ENCODE data around the gene SLC6A11. TPM values are rescaled to one million over a fixed set of nuclear protein-coding genes. Genes with fewer than 3 reads are reported as not detected.
A peak's percentile ranks its signal among the peaks of the same experiment; 100 is the strongest.

SLC6A11 gene
- total RNA-seq, 8 experiments from 2014 or later, result 0.20 to 22.9 (median 0.71) TPM; not detected in 1

- Histone ChIP-seq H3K4me1 (replicated peaks in 1 of 2) (no peaks in the 10 kb centered on the region), H3K27ac (no peak overlapping the region), H3K4me3 (no peak overlapping the region)
- WGBS, 10 experiments, result 0 to 71% (median 28%) methylated on average over 1 to 3 of the region's 4 CpGs; no CpG with 5 or more reads in 2 of the 10 experiments
- no peak for ATAC-seq (replicated peaks in 6 of 8)
- in situ Hi-C loops (cut with MboI; ENCODE audit: low pct_unique_long_range_greater_than_20kb in 2 of 9, low sequenced_read_pairs in 9 of 9, unreplicated experiment in 9 of 9), result no loop called here
Observed at GRCh38 chr3:10806006-10806405, 10.0 kb upstream of the SLC6A11 start.

GRCh38 chr3:10808130-10808735 lies 7.8 kb upstream of the SLC6A11 start:
- in situ Hi-C loops (cut with MboI; ENCODE audit: low pct_unique_long_range_greater_than_20kb in 2 of 9, low sequenced_read_pairs in 9 of 9, unreplicated experiment in 9 of 9), result no loop called here
- no peak for ATAC-seq (replicated peaks in 6 of 8)
- no peaks in the 10 kb centered on the region for H3K4me1 ChIP-seq (replicated peaks in 1 of 2)
- H3K4me3 ChIP-seq, result no peak overlapping the region
- H3K27ac ChIP-seq, result no peak overlapping the region
- 0 to 86% (median 50%) methylated on average over 1 of the region's 1 CpG; no CpG with 5 or more reads in 4 of the 10 experiments for WGBS, 10 experiments

GRCh38 chr3:10808974-10809373 lies 7.1 kb upstream of the SLC6A11 start:
- Histone ChIP-seq H3K4me3 (no peak overlapping the region), H3K4me1 (replicated peaks in 1 of 2) (no peaks in the 10 kb centered on the region), H3K27ac (no peak overlapping the region)
- ATAC-seq (replicated peaks in 6 of 8), result no peak
- 0 to 100% (median 55%) methylated on average over 1 to 2 of the region's 2 CpGs; no CpG with 5 or more reads in 4 of the 10 experiments for WGBS, 10 experiments
- in situ Hi-C loops (cut with MboI; ENCODE audit: low pct_unique_long_range_greater_than_20kb in 2 of 9, low sequenced_read_pairs in 9 of 9, unreplicated experiment in 9 of 9), result no loop called here

GRCh38 chr3:10810376-10810775 lies 5.7 kb upstream of the SLC6A11 start:
- no peaks in the 10 kb centered on the region for H3K4me1 ChIP-seq (replicated peaks in 1 of 2)
- no peak for ATAC-seq (replicated peaks in 6 of 8)
- no peak overlapping the region for H3K4me3 ChIP-seq
- in situ Hi-C loops (cut with MboI; ENCODE audit: low pct_unique_long_range_greater_than_20kb in 2 of 9, low sequenced_read_pairs in 9 of 9, unreplicated experiment in 9 of 9), result no loop called here
- 12 to 67% (median 45%) methylated on average over 1 to 3 of the region's 3 CpGs; no CpG with 5 or more reads in 2 of the 10 experiments for WGBS, 10 experiments
- H3K27ac ChIP-seq, result no peak overlapping the region

- 0 to 56% (median 39%) methylated on average over 1 of the region's 1 CpG; no CpG with 5 or more reads in 4 of the 10 experiments for WGBS, 10 experiments
- in situ Hi-C loops (cut with MboI; ENCODE audit: low pct_unique_long_range_greater_than_20kb in 2 of 9, low sequenced_read_pairs in 9 of 9, unreplicated experiment in 9 of 9), result no loop called here
- no peak for ATAC-seq (replicated peaks in 6 of 8)
- Histone ChIP-seq H3K4me1 (replicated peaks in 1 of 2) (no peaks in the 10 kb centered on the region), H3K27ac (no peak overlapping the region), H3K4me3 (no peak overlapping the region)
Observed at GRCh38 chr3:10813425-10813824, 2.6 kb upstream of the SLC6A11 start.

GRCh38 chr3:10814623-10815022 lies 1.4 kb upstream of the SLC6A11 start:
- Histone ChIP-seq H3K4me1 (replicated peaks in 1 of 2) (no peaks in the 10 kb centered on the region), H3K27ac (no peak overlapping the region), H3K4me3 (no peak overlapping the region)
- 0 to 89% (median 74%) methylated on average over 1 to 6 of the region's 7 CpGs; no CpG with 5 or more reads in 5 of the 10 experiments for WGBS, 10 experiments
- in situ Hi-C loops (cut with MboI; ENCODE audit: low pct_unique_long_range_greater_than_20kb in 2 of 9, low sequenced_read_pairs in 9 of 9, unreplicated experiment in 9 of 9), result no loop called here
- ATAC-seq (replicated peaks in 6 of 8), result no peak

GRCh38 chr3:10815487-10815886 lies 541 bp upstream of the SLC6A11 start:
- Histone ChIP-seq H3K4me1 (replicated peaks in 1 of 2) (no peaks in the 10 kb centered on the region), H3K27ac (no peak overlapping the region), H3K4me3 (peak overlapping the region in 4 of 5 donors; percentile 29 to 47 (median 40))
- WGBS, 10 experiments, result 17 to 65% (median 60%) methylated on average over 1 to 2 of the region's 10 CpGs; no CpG with 5 or more reads in 7 of the 10 experiments
- in situ Hi-C loops (cut with MboI; ENCODE audit: low pct_unique_long_range_greater_than_20kb in 2 of 9, low sequenced_read_pairs in 9 of 9, unreplicated experiment in 9 of 9), result no loop called here
- ATAC-seq (replicated peaks in 6 of 8), result peak in 1 of 8 experiments; percentile 13

GRCh38 chr3:10816863-10817253 lies 830 bp downstream of the SLC6A11 start:
- WGBS, 10 experiments, result 28 to 87% (median 76%) methylated on average over 3 to 8 of the region's 10 CpGs; no CpG with 5 or more reads in 1 of the 10 experiments
- Histone ChIP-seq H3K27ac (no peak overlapping the region), H3K4me3 (peak overlapping the region in 3 of 5 donors; percentile 29 to 47 (median 41)), H3K4me1 (replicated peaks in 1 of 2) (no peaks in the 10 kb centered on the region)
- in situ Hi-C loops (cut with MboI; ENCODE audit: low pct_unique_long_range_greater_than_20kb in 2 of 9, low sequenced_read_pairs in 9 of 9, unreplicated experiment in 9 of 9), result no loop called here
- no peak for ATAC-seq (replicated peaks in 6 of 8)

- no peak overlapping the region for H3K4me3 ChIP-seq
- H3K27ac ChIP-seq, result no peak overlapping the region
- WGBS, 10 experiments, result 8 to 71% (median 59%) methylated on average over 1 to 6 of the region's 11 CpGs; no CpG with 5 or more reads in 3 of the 10 experiments
- in situ Hi-C loops (cut with MboI; ENCODE audit: low pct_unique_long_range_greater_than_20kb in 2 of 9, low sequenced_read_pairs in 9 of 9, unreplicated experiment in 9 of 9), result no loop called here
- H3K4me1 ChIP-seq (replicated peaks in 1 of 2), result no peaks in the 10 kb centered on the region
- ATAC-seq (replicated peaks in 6 of 8), result no peak
Observed at GRCh38 chr3:10817506-10817905, 1.5 kb downstream of the SLC6A11 start.

- 0 to 100% (median 62%) methylated on average over 1 to 3 of the region's 5 CpGs; no CpG with 5 or more reads in 6 of the 10 experiments for WGBS, 10 experiments
- H3K4me3 ChIP-seq, result no peak overlapping the region
- H3K4me1 ChIP-seq (replicated peaks in 1 of 2), result no peaks in the 10 kb centered on the region
- H3K27ac ChIP-seq, result no peak overlapping the region
- no peak for ATAC-seq (replicated peaks in 6 of 8)
- in situ Hi-C loops (cut with MboI; ENCODE audit: low pct_unique_long_range_greater_than_20kb in 2 of 9, low sequenced_read_pairs in 9 of 9, unreplicated experiment in 9 of 9), result no loop called here
Observed at GRCh38 chr3:10822055-10822454, 6.0 kb downstream of the SLC6A11 start.

- H3K4me3 ChIP-seq, result no peak overlapping the region
- in situ Hi-C loops (cut with MboI; ENCODE audit: low pct_unique_long_range_greater_than_20kb in 2 of 9, low sequenced_read_pairs in 9 of 9, unreplicated experiment in 9 of 9), result no loop called here
- no peak for ATAC-seq (replicated peaks in 6 of 8)
- H3K4me1 ChIP-seq (replicated peaks in 1 of 2), result no peaks in the 10 kb centered on the region
- WGBS, 10 experiments, result 0 to 100% (median 58%) methylated on average over 1 to 4 of the region's 5 CpGs; no CpG with 5 or more reads in 1 of the 10 experiments
- H3K27ac ChIP-seq, result no peak overlapping the region
Observed at GRCh38 chr3:10822708-10823515, 6.9 kb downstream of the SLC6A11 start.

GRCh38 chr3:10823516-10823818 lies 7.4 kb downstream of the SLC6A11 start:
- H3K4me3 ChIP-seq, result no peak overlapping the region
- 55 to 100% (median 88%) methylated on average over 2 of the region's 2 CpGs; no CpG with 5 or more reads in 7 of the 10 experiments for WGBS, 10 experiments

GRCh38 chr3:10824468-10824867 lies 8.4 kb downstream of the SLC6A11 start:
- H3K4me1 ChIP-seq (replicated peaks in 1 of 2), result no peaks in the 10 kb centered on the region
- ATAC-seq (replicated peaks in 6 of 8), result no peak
- WGBS, 10 experiments, result 44 to 100% (median 74%) methylated on average over 1 of the region's 1 CpG; no CpG with 5 or more reads in 4 of the 10 experiments
- H3K4me3 ChIP-seq, result no peak overlapping the region
- H3K27ac ChIP-seq, result no peak overlapping the region
- in situ Hi-C loops (cut with MboI; ENCODE audit: low pct_unique_long_range_greater_than_20kb in 2 of 9, low sequenced_read_pairs in 9 of 9, unreplicated experiment in 9 of 9), result no loop called here

More at GRCh38 chr3:10823516-10823818, 7.4 kb downstream of the SLC6A11 start:
- no peak for ATAC-seq (replicated peaks in 6 of 8)
- in situ Hi-C loops (cut with MboI; ENCODE audit: low pct_unique_long_range_greater_than_20kb in 2 of 9, low sequenced_read_pairs in 9 of 9, unreplicated experiment in 9 of 9), result no loop called here
- no peaks in the 10 kb centered on the region for H3K4me1 ChIP-seq (replicated peaks in 1 of 2)
- H3K27ac ChIP-seq, result no peak overlapping the region

Measured in motor neuron (in vitro differentiated cells).